Erythroblast (primary cell): Measurements from ENCODE around the gene KSR1.

Source experiments
- GATA1 ChIP-seq: IDR thresholded peaks from 2 replicates; pipeline ENCODE4 v1.6.1; 2011; ENCODE audit warnings: low read depth, mild to moderate bottlenecking, control low read depth, low read length, moderate library complexity
- POLR2A ChIP-seq: IDR thresholded peaks from 2 replicates; pipeline ENCODE4 v1.6.1; 2011; ENCODE audit warnings: mild to moderate bottlenecking, low read length

DNA sequence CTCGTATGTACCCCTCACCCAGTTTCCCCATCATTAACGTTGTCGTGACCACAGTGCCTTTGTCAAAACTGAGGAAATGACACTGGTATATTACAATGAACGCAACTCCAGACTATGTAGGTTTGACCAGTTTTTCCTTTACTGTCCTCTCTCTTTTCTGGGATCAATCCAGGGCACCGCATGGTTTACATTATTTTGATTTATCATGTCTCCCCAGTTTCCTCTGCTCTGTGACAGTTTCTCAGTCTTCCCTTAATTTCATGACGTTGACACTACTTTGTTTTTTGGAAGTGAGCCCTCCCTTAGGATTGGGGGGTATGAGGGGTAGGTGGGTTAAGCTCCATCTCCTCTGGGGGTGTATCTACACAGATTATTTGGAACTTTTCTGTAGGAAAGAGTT, 98.7 kb downstream of the KSR1 start:
- TF ChIP-seq POLR2A (no peak), GATA1 (no peak)
